ENCODE measurements around the gene SH3PXD2B. TPM values are rescaled to one million over a fixed set of nuclear protein-coding genes. Genes with fewer than 3 reads are reported as not detected.

SH3PXD2B gene
- total and polyA plus RNA-seq, 10 of the 15 experiments (the other 5 are each of a cell fraction or from before 2014, with no cell fraction given), result 0.05 to 1.6 (median 0.57) TPM

- TF ChIP-seq KLF5 (IDR thresholded peaks at IDR 0.05; ENCODE audit: partially characterized antibody) (no peak), EGR1 (IDR thresholded peaks at IDR 0.05; ENCODE audit: borderline replicate concordance in 1 of 2, low read depth in 2 of 2, low read length in 2 of 2) (peak in 1 of 2 experiments; percentile 57; a peak in 1 of 3 replicates), TCF3 (IDR thresholded peaks at IDR 0.05; ENCODE audit: borderline replicate concordance, insufficient read depth, low read depth, low read length) (0 out of 2 replicates have a peak, but pooled peaks have one; percentile 18), USF2 (IDR thresholded peaks at IDR 0.05; ENCODE audit: borderline replicate concordance, low read depth, low read length) (no peak), IKZF1 (conservative IDR thresholded peaks at IDR 0.05) (0 out of 2 replicates have a peak, but pooled peaks have one; percentile 40), BRCA1 (IDR thresholded peaks at IDR 0.05; ENCODE audit: low read depth, low read length) (no peak), RBBP5 (conservative IDR thresholded peaks at IDR 0.05) (no peak), POLR2AphosphoS5 (IDR thresholded peaks at IDR 0.05; ENCODE audit: low read length) (no peak), NR2F1 (conservative IDR thresholded peaks at IDR 0.05) (peak; percentile 89), RUNX3 (IDR thresholded peaks at IDR 0.05; ENCODE audit: low read length) (peak; percentile 96), NR2C2 (IDR thresholded peaks at IDR 0.05; ENCODE audit: borderline replicate concordance, control insufficient read depth, insufficient read length, low read depth) (no peak), MAX (IDR thresholded peaks at IDR 0.05; ENCODE audit: low read depth, low read length) (no peak), ZNF622 (IDR thresholded peaks at IDR 0.05) (no peak), RB1 (IDR thresholded peaks at IDR 0.05; ENCODE audit: borderline replicate concordance) (no peak), SREBF2 (IDR thresholded peaks at IDR 0.05; ENCODE audit: low read length) (no peak), E2F8 (IDR thresholded peaks at IDR 0.05; ENCODE audit: low read depth, partially characterized antibody) (no peak), YBX1 (IDR thresholded peaks at IDR 0.05) (no peak), HSF1 (IDR thresholded peaks at IDR 0.05; ENCODE audit: low read depth, low read length) (no peak), RELA (IDR thresholded peaks at IDR 0.05; ENCODE audit: borderline replicate concordance, partially characterized antibody) (no peak), MTA3 (IDR thresholded peaks at IDR 0.05; ENCODE audit: borderline replicate concordance, low read length) (peak; percentile 92), PAX5 (IDR thresholded peaks at IDR 0.05; ENCODE audit: borderline replicate concordance, low read depth, low read length) (peak; percentile 98), CREM (IDR thresholded peaks at IDR 0.05; ENCODE audit: low read depth) (peak; percentile 86), USF1 (IDR thresholded peaks at IDR 0.05; ENCODE audit: borderline replicate concordance, extremely low read length, insufficient read depth, low read depth, low read length) (no peak), POLR2A (IDR thresholded peaks at IDR 0.05; ENCODE audit: low read depth, low read length) (no peak), TBL1XR1 (IDR thresholded peaks at IDR 0.05; ENCODE audit: low read depth, low read length) (0 out of 2 replicates have a peak, but pooled peaks have one; percentile 13)
Measured at GRCh38 chr5:172315587-172316493, 138.5 kb downstream of the SH3PXD2B start (continued).

Data from GM12878 (cell line).